ENCODE measurements around the gene TNFRSF1A. TPM values are rescaled to one million over a fixed set of nuclear protein-coding genes. Genes with fewer than 3 reads are reported as not detected.

Gene TNFRSF1A
- total RNA-seq, 1 experiment from 2014 or later: 79.0 TPM

GRCh38 chr12:6384499-6385436, 42.9 kb upstream of the TNFRSF1A start:
- Histone ChIP-seq H3K9me3 (no peaks in the 10 kb centered on the region), H3K36me3 (ENCODE audit: control insufficient read depth, insufficient read depth, low read length) (peaks cover 11% of the 10 kb centered on the region), H3K27me3 (replicated peaks; ENCODE audit: control insufficient read depth, insufficient read depth, low read length) (no peaks in the 10 kb centered on the region), H3K4me3 (ENCODE audit: low read depth, low read length) (peak overlapping the region; percentile 92), H3K4me1 (peaks cover 25% of the 10 kb centered on the region)
- BruUV-seq (replicated peaks): no TSS peak
- Mint-ChIP-seq H3K9me3 (ENCODE audit: unreplicated experiment) (no peaks in the 10 kb centered on the region), H3K27me3 (ENCODE audit: insufficient read depth, unreplicated experiment) (no peaks in the 10 kb centered on the region), H3K4me1 (ENCODE audit: low read depth, unreplicated experiment) (peaks cover 19% of the 10 kb centered on the region), H3K36me3 (ENCODE audit: insufficient read depth, unreplicated experiment) (peaks cover 62% of the 10 kb centered on the region), H3K27ac (ENCODE audit: unreplicated experiment) (peak overlapping the region; percentile 92), H3K4me3 (ENCODE audit: unreplicated experiment) (peak overlapping the region; percentile 96)
- ChIA-PET POLR2A (interaction anchor here (0.6 to 2.6 kb wide), 13 partner anchors 8 to 149 kb away, joined by 3 to 38 read pairs (median 8); partner anchors contain the start of genes GAPDH, MRPL51, PLEKHG6 and SCNN1A), CTCF (interaction anchor here (0.9 to 2.3 kb wide), 8 partner anchors 8 to 81 kb away, joined by 3 to 17 read pairs (median 8); no protein-coding TSS in a partner anchor)
- peak in 1 of 2 experiments; percentile 39 for TF ChIP-seq CTCF (IDR thresholded peaks at IDR 0.05; ENCODE audit: insufficient read depth in 1 of 2, low read depth in 1 of 2, low read length in 1 of 2, severe bottlenecking in 1 of 2, unreplicated experiment in 1 of 2)
- intact Hi-C loops (cut with micrococcal nuclease; ENCODE audit: unreplicated experiment): loop anchor here (1.0 to 2.0 kb wide), 3 partner anchors 8 to 48 kb away; no protein-coding TSS in a partner anchor
- peak in 1 of 2 experiments; percentile 47 for DNase-seq

GRCh38 chr12:6383572-6384498, 42.0 kb upstream of the TNFRSF1A start, which contains the start of gene LTBR:
Gene LTBR (plus strand): TSS chr12:6384162. CDS start chr12:6384359, 197 bp downstream.
- no peaks in the 10 kb centered on the region for H3K27me3 ChIP-seq (replicated peaks; ENCODE audit: control insufficient read depth, insufficient read depth, low read length)
- POLR2A ChIA-PET: interaction anchor here (0.6 to 2.6 kb wide), 14 partner anchors 8 to 150 kb away, joined by 3 to 38 read pairs (median 8); partner anchors contain the start of genes GAPDH, MRPL51, PLEKHG6 and SCNN1A
- Mint-ChIP-seq H3K27ac (ENCODE audit: unreplicated experiment) (peak within 1 kb of the TSS; percentile 92), H3K9me3 (ENCODE audit: unreplicated experiment) (no peaks in the 10 kb centered on the region), H3K27me3 (ENCODE audit: insufficient read depth, unreplicated experiment) (no peaks in the 10 kb centered on the region), H3K36me3 (ENCODE audit: insufficient read depth, unreplicated experiment) (peaks cover 52% of the 10 kb centered on the region), H3K4me3 (ENCODE audit: unreplicated experiment) (peak within 1 kb of the TSS; percentile 96), H3K4me1 (ENCODE audit: low read depth, unreplicated experiment) (peaks cover 15% of the 10 kb centered on the region)
- TF ChIP-seq CTCF (IDR thresholded peaks at IDR 0.05; ENCODE audit: insufficient read depth in 1 of 2, low read depth in 1 of 2, low read length in 1 of 2, severe bottlenecking in 1 of 2, unreplicated experiment in 1 of 2): peak in 1 of 2 experiments; percentile 48
- CTCF ChIA-PET: interaction anchor here (0.9 to 2.3 kb wide), 10 partner anchors 9 to 82 kb away, joined by 3 to 17 read pairs (median 8); partner anchors contain the start of gene TAPBPL
- H3K9me3 ChIP-seq: no peaks in the 10 kb centered on the region
- TSS peak; percentile 65 for BruUV-seq (replicated peaks)
- H3K36me3 ChIP-seq (ENCODE audit: control insufficient read depth, insufficient read depth, low read length): peaks cover 8% of the 10 kb centered on the region
- intact Hi-C loops (cut with micrococcal nuclease; ENCODE audit: unreplicated experiment): loop anchor here (1.0 to 2.0 kb wide), 3 partner anchors 8 to 47 kb away; no protein-coding TSS in a partner anchor
- H3K4me1 ChIP-seq: peaks cover 25% of the 10 kb centered on the region
- peak within 1 kb of the TSS; percentile 92 for H3K4me3 ChIP-seq (ENCODE audit: low read depth, low read length)
- DNase-seq: peak; percentile 97 to 99

Measured in Caco-2 (cell line).